Rectal smooth muscle tissue (tissue), 1 donor: ENCODE data around the gene FER1L5.

Source experiments
- H3K27ac ChIP-seq: one replicate; pipeline ENCODE4 v1.7.0; 2013; ENCODE audit warnings: low read depth, low read length, inconsistent platforms
- H3K27me3 ChIP-seq: one replicate; pipeline ENCODE4 v1.7.0; 2013; ENCODE audit warnings: low read length; ENCODE audit not compliant: control insufficient read depth, insufficient read depth
- H3K36me3 ChIP-seq: one replicate; pipeline ENCODE4 v1.7.0; 2013; ENCODE audit warnings: low read length; ENCODE audit not compliant: control insufficient read depth, insufficient read depth
- H3K4me1 ChIP-seq: one replicate; pipeline ENCODE4 v1.7.0; 2013; ENCODE audit warnings: low read length; ENCODE audit not compliant: control insufficient read depth, insufficient read depth
- H3K4me3 ChIP-seq: one replicate; pipeline ENCODE4 v1.7.0; 2013; ENCODE audit warnings: low read length
- H3K9ac ChIP-seq: one replicate; pipeline ENCODE4 v1.7.0; 2013; ENCODE audit warnings: low read length

FER1L5 gene

DNA sequence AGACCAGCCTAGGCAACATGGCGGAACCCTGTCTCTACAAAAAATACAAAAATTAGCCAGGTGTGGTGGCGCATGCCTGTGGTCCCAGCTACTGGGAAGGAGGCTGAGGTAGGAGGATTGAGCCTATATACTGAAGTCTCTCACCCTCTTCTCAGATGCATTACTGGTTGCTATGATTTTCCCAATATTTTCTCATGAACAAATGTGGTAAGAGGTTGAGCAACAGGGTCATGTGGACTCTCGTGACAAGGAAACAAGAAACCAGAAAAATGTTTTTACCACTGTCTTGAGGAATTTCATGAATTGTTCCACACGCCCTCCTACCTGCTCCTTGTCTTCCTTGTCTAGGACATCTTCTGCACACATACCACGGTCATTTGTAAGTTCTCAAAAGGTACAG, 84.9 kb downstream of the FER1L5 start:
- H3K9ac ChIP-seq: no peak overlapping the region
- no peak overlapping the region for H3K27ac ChIP-seq
- no peaks in the 10 kb centered on the region for H3K4me1 ChIP-seq
- H3K4me3 ChIP-seq: no peak overlapping the region
- H3K27me3 ChIP-seq: no peaks in the 10 kb centered on the region
- H3K36me3 ChIP-seq: peaks cover 5% of the 10 kb centered on the region

DNA sequence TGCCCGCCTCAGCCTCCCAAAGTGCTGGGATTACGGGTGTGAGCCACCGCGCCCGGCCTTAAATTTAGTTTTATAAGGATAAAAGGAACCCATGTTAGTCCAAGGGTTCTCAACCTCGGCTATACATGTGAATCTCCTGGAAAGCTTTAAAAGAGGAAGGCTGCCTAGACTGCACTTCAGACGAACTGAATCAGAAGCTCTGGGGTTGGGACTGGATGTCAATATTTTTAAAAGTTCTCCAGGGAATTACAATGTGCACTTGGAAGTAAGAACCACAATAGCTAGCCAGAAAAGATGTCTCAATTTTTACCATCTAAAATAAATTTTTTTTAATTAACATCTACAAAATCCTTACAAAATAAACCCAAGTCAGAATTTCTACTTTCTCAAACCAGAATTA, 87.2 kb downstream of the FER1L5 start:
- Histone ChIP-seq H3K9ac (no peak overlapping the region), H3K27me3 (no peaks in the 10 kb centered on the region), H3K27ac (no peak overlapping the region), H3K4me3 (no peak overlapping the region), H3K36me3 (peaks cover 16% of the 10 kb centered on the region), H3K4me1 (no peaks in the 10 kb centered on the region)

GRCh38 chr2:96730212-96730611, 87.6 kb downstream of the FER1L5 start:
- H3K9ac ChIP-seq: no peak overlapping the region
- H3K27ac ChIP-seq: no peak overlapping the region
- H3K4me3 ChIP-seq: no peak overlapping the region
- peaks cover 16% of the 10 kb centered on the region for H3K36me3 ChIP-seq
- no peaks in the 10 kb centered on the region for H3K27me3 ChIP-seq
- H3K4me1 ChIP-seq: no peaks in the 10 kb centered on the region

DNA sequence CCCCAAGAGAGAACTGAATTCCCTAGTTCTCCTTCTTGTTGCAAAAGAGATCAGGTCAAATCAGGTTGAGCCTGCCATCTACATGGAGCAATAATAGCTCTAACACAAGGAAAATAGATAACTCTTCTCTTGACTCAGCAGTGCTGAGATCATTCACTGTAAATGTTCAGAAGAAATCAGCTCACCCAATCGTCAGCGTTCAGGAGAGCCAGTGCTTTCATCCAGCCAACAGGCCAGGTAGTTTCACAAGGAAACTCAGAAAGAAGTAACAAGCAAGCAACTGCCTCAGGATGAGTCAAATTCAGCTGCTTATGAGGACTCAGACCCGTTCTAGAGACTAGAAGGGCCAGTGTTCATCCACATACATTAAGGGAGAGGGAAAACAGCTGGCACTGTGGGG, 91.4 kb downstream of the FER1L5 start:
- Histone ChIP-seq H3K9ac (no peak overlapping the region), H3K27ac (no peak overlapping the region), H3K4me1 (peaks cover 6% of the 10 kb centered on the region), H3K27me3 (no peaks in the 10 kb centered on the region), H3K36me3 (peaks cover 18% of the 10 kb centered on the region), H3K4me3 (no peak overlapping the region)

- peaks cover 18% of the 10 kb centered on the region for H3K36me3 ChIP-seq
- H3K4me1 ChIP-seq: peaks cover 9% of the 10 kb centered on the region
- no peak overlapping the region for H3K27ac ChIP-seq
- H3K27me3 ChIP-seq: no peaks in the 10 kb centered on the region
- no peak overlapping the region for H3K4me3 ChIP-seq
- no peak overlapping the region for H3K9ac ChIP-seq
Measured at GRCh38 chr2:96734880-96735583, 92.5 kb downstream of the FER1L5 start.

- Histone ChIP-seq H3K4me1 (peaks cover 9% of the 10 kb centered on the region), H3K27ac (no peak overlapping the region), H3K4me3 (no peak overlapping the region), H3K36me3 (peaks cover 13% of the 10 kb centered on the region), H3K9ac (no peak overlapping the region), H3K27me3 (no peaks in the 10 kb centered on the region)
Measured at GRCh38 chr2:96737251-96737650, 94.7 kb downstream of the FER1L5 start.

GRCh38 chr2:96737831-96738230, 95.3 kb downstream of the FER1L5 start:
- H3K9ac ChIP-seq: no peak overlapping the region
- peaks cover 13% of the 10 kb centered on the region for H3K36me3 ChIP-seq
- no peaks in the 10 kb centered on the region for H3K27me3 ChIP-seq
- no peak overlapping the region for H3K4me3 ChIP-seq
- no peak overlapping the region for H3K27ac ChIP-seq
- H3K4me1 ChIP-seq: peaks cover 9% of the 10 kb centered on the region

DNA sequence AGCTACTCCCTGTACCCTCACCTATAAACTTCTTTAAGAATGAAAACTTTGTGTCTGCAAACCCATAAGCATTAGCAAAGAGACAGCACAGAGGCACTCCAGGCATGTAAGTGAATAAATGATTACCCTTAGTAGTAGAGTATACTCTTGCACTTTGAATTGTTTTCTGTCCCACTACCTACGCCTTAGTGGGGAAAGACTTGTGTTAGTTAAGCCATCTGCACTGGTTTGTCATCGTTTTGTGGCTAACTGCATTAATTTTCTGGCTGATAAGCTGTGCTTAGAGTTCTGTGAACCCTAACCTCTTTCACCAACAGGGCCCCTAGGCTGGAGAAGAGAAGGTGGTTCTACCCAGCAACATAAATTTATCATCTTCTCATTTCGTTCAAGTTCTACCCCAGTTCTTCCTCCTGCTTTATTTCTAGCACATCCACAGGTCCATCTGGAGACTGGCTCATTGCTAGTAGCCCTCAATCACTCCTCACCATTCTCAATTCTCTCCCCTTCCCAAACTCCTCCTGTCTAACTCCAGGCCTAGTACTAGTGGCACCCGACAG, 96.6 kb downstream of the FER1L5 start:
- Histone ChIP-seq H3K27me3 (no peaks in the 10 kb centered on the region), H3K9ac (peak overlapping the region; percentile 61), H3K4me3 (peak overlapping the region; percentile 64), H3K27ac (peak overlapping the region; percentile 34), H3K36me3 (peaks cover 3% of the 10 kb centered on the region), H3K4me1 (peaks cover 9% of the 10 kb centered on the region)

- Histone ChIP-seq H3K9ac (peak within 1 kb of the TSS; percentile 61), H3K27me3 (no peaks in the 10 kb centered on the region), H3K4me1 (peaks cover 9% of the 10 kb centered on the region), H3K36me3 (peaks cover 3% of the 10 kb centered on the region), H3K4me3 (peak within 1 kb of the TSS; percentile 64), H3K27ac (peak within 1 kb of the TSS; percentile 43)
Measured at GRCh38 chr2:96739633-96740428, 97.3 kb downstream of the FER1L5 start, which contains the start of gene LMAN2L. Gene LMAN2L, minus strand, starts transcription at chr2:96740064. Its CDS starts 24 bp downstream, at chr2:96740040.

DNA sequence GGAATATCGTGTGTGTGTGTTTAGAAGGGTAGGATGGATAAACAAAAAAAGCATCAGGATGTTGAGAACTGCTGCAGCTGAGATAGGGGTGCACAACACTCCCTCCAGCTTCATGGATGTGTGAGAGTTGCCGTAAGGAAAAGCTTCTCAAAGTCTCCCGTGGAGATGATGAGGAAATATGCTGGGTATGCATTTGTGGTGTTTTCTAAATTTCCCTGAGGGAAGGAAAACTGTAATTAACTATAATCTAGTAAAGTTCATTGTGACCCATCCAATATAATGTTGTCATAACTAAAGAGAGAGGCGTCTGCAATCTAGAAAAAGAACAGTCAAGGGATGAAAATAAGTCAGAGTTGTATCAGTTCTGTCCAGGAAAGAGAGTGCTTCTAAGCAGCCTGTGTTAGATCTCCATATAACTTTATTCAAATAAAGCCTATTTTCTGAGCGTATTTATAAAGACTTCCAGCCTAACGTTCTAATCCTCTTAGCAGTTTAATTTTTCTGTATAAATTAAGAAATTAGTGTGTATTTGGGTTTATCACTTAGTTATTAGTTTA, 104.6 kb downstream of the FER1L5 start:
- no peak overlapping the region for H3K27ac ChIP-seq
- H3K36me3 ChIP-seq: no peaks in the 10 kb centered on the region
- H3K4me3 ChIP-seq: no peak overlapping the region
- H3K4me1 ChIP-seq: no peaks in the 10 kb centered on the region
- no peaks in the 10 kb centered on the region for H3K27me3 ChIP-seq
- H3K9ac ChIP-seq: no peak overlapping the region

DNA sequence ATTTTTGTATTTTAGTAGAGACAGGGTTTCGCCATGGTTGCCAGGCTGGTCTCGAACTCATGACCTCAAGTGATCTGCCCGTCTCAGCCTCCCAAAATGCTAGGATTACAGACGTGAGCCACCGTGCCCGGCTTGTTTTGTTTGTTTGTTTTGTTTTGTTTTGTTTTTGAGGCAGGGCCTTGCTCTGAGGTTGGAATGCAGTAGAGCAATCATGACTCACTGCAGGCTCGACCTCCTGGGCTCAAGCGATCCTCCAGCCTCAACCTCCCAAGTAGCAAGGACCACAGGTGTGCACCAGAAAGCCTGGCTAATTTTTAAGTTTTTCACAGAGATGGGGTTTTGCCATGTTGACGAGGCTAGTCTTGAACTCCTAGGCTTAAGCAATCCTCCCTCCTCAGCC, 109.2 kb downstream of the FER1L5 start:
- Histone ChIP-seq H3K27ac (no peak overlapping the region), H3K36me3 (no peaks in the 10 kb centered on the region), H3K4me1 (no peaks in the 10 kb centered on the region), H3K4me3 (no peak overlapping the region), H3K9ac (no peak overlapping the region), H3K27me3 (no peaks in the 10 kb centered on the region)

DNA sequence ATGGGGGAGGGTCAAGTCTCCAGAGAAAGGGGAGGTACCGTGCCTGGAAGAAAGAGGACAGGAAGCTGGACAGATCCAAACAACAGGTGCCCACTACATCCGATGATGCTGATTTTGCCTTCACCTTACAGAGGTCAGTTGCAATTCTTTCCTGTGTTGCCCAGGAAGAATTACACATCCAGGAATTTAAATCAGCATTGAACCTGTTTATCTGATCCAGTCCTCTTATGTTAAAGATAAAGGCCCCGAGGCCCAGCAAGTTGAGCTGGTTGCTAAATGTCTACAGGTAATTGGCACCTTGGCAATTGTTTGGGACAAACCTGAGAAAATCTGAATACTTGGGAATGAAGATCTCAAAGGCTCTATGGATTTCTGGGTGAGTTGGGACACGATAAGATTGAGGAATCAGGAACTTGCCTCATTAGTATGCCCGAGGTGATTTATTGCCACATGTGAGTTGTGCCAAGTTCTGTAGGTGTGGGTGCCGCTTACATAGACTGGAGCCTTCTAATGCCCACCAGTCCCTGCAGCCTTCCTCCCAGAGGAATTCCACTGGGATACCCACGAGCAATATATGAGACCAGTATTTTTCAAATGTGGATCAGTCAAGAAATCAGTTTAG, 111.2 kb downstream of the FER1L5 start:
- no peaks in the 10 kb centered on the region for H3K36me3 ChIP-seq
- no peaks in the 10 kb centered on the region for H3K27me3 ChIP-seq
- H3K9ac ChIP-seq: no peak overlapping the region
- H3K27ac ChIP-seq: no peak overlapping the region
- H3K4me3 ChIP-seq: no peak overlapping the region
- no peaks in the 10 kb centered on the region for H3K4me1 ChIP-seq
